ENCODE results near the gene FYB1. TPM values are rescaled to one million over a fixed set of nuclear protein-coding genes. Genes with fewer than 3 reads are reported as not detected.

FYB1 gene
- total and polyA plus RNA-seq, 2 experiments from 2014 or later = 1.1 to 2.4 TPM

DNA sequence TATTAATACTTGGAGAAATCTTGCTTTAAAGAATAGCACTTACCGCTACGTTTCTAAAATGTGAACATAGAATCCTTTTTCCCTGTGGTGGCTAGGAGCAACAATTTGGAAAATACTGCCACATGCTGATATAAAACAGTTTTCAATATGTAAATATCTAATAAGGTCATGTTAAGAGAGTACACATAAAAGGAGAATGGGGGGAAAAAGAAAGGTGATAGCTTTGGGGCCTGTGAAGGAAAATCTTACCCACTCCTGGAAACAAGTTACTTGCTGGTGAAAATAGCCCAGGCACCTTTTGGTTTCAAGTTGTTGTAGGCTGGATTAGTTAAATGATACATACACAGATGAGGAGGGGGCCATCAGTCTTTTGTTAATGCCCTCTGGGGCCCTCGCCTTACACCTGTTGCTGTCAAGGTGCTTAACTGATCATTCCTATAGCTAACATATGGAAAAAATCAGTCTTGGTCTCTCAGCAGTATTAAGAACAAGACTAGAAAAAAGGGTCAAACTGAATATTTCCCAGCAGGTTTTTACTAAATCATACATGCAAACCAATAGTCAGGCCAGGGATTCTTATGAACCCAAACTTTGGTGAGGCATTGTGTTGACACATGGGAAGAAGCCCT lies 24.1 kb downstream of the FYB1 start:
- Histone ChIP-seq H3K9me3 (ENCODE audit: low read depth) (no peaks in the 10 kb centered on the region), H3K27me3 (no peaks in the 10 kb centered on the region), H4K20me1 (ENCODE audit: insufficient read depth, poor library complexity, severe bottlenecking) (no peaks in the 10 kb centered on the region), H3K27ac (no peak overlapping the region), H2AFZ (no peak overlapping the region), H3K79me2 (no peaks in the 10 kb centered on the region), H3K4me3 (no peak overlapping the region), H3K4me2 (no peak overlapping the region), H3K9me2 (replicated peaks; ENCODE audit: insufficient read depth) (no peaks in the 10 kb centered on the region), H3K4me1 (ENCODE audit: insufficient read depth) (peaks cover 5% of the 10 kb centered on the region), H3K36me3 (replicated peaks; ENCODE audit: insufficient read depth, low read depth) (no peaks in the 10 kb centered on the region)
- TF ChIP-seq, protein P1, sequence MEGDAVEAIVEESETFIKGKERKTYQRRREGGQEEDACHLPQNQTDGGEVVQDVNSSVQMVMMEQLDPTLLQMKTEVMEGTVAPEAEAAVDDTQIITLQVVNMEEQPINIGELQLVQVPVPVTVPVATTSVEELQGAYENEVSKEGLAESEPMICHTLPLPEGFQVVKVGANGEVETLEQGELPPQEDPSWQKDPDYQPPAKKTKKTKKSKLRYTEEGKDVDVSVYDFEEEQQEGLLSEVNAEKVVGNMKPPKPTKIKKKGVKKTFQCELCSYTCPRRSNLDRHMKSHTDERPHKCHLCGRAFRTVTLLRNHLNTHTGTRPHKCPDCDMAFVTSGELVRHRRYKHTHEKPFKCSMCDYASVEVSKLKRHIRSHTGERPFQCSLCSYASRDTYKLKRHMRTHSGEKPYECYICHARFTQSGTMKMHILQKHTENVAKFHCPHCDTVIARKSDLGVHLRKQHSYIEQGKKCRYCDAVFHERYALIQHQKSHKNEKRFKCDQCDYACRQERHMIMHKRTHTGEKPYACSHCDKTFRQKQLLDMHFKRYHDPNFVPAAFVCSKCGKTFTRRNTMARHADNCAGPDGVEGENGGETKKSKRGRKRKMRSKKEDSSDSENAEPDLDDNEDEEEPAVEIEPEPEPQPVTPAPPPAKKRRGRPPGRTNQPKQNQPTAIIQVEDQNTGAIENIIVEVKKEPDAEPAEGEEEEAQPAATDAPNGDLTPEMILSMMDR (IDR thresholded peaks at IDR 0.05; ENCODE audit: poor library complexity) = no peak
- TF ChIP-seq EZH2 (IDR thresholded peaks at IDR 0.05; ENCODE audit: borderline replicate concordance) = no peak
- no peak for DNase-seq (ENCODE audit: low spot score)
- whole genome bisulfite sequencing (ENCODE audit: low lambda C conversion rate, missing lambda C conversion rate) = 88% methylated on average over 3 of the region's 3 CpGs

DNA sequence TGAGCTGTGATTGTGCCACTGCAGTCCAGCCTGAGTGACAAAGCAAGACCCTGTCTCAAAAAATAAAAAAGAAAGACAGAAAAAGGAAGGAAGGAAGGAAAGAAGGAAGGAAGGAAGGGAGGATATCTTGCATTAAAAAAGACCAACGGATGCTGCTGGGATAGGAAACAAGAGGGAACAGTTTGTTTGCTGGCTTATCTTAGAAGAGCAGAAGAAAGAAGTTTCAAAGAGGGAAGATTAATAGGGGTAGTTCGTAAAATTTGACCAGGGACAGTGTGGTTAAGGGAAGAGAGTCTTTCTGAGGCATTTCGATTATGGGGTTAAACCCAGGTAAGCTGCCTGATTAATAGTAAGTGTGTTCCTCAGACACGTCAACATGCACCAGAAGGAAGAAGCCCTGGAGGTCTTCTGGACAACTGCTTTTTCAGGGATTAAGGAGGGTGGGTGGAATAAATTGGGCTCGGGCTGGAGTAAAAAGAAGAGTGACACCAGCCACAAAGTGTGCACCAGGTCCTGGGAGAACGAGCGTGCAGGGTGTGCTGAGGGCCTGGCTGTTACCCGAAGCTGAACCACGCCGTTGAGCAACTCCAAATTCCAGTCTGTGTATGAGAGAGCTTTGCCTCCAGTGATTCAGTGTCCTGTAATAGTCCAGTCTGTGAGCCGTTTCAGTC lies 24.8 kb downstream of the FYB1 start:
- H3K79me2 ChIP-seq = no peaks in the 10 kb centered on the region
- no peak overlapping the region for H3K4me3 ChIP-seq
- no peak overlapping the region for H3K27ac ChIP-seq
- peak; percentile 58 for DNase-seq (ENCODE audit: low spot score)
- no peaks in the 10 kb centered on the region for H3K9me3 ChIP-seq (ENCODE audit: low read depth)
- H3K4me1 ChIP-seq (ENCODE audit: insufficient read depth) = peaks cover 5% of the 10 kb centered on the region
- 57% methylated on average over 11 of the region's 11 CpGs for WGBS (ENCODE audit: low lambda C conversion rate, missing lambda C conversion rate)
- no peaks in the 10 kb centered on the region for H3K9me2 ChIP-seq (replicated peaks; ENCODE audit: insufficient read depth)
- H3K4me2 ChIP-seq = no peak overlapping the region
- no peaks in the 10 kb centered on the region for H3K27me3 ChIP-seq
- TF ChIP-seq EZH2 (IDR thresholded peaks at IDR 0.05; ENCODE audit: borderline replicate concordance) = no peak
- no peak for TF ChIP-seq EZH2phosphoT487 (IDR thresholded peaks at IDR 0.05; ENCODE audit: low read depth, severe bottlenecking, unreplicated experiment)
- TF ChIP-seq, protein P1 (IDR thresholded peaks at IDR 0.05; ENCODE audit: poor library complexity) = no peak
- H3K36me3 ChIP-seq (replicated peaks; ENCODE audit: insufficient read depth, low read depth) = no peaks in the 10 kb centered on the region
- H2AFZ ChIP-seq = no peak overlapping the region
- H4K20me1 ChIP-seq (ENCODE audit: insufficient read depth, poor library complexity, severe bottlenecking) = no peaks in the 10 kb centered on the region

DNA sequence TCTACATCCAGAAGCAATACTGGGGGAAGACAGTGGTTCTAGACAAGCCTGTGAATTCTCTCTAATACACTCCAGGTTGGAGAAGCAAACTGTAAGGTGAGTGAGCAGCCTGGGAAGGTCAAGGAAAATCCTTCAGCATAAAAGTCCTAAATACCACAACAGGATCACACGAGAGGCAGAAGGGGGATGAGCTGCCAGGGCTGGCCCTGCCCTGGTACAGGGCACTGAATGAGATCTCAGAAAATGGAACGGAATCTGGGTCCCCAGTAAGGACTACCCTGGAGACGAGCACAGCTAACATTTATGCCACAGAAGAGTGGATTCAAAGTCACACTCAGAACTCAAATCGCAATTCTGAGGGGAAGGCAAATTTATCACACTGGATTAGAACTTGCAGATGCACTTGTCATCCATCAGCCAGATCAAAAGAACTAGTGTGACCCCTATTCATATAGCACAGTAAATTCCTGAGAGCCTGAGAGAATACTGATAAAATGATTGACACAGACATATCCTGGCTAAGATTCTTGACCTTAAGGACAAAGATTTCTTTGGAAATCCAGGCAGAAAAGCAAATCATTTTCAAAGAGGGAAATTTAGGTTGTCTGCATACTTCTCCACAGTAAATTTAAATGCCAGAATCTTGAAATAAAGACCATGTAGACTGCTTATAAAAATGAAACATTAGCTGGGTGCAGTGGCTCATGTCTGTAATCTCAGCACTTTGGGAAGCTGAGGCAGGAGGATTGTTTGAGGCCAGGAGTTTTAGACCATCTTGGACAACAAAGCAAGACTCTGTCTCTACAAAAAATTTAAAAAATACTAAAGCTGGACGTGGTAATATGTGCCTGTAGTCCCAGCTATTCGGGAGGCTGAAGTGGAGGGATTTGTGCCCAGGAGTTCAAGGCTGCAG lies 25.6 kb downstream of the FYB1 start:
- no peaks in the 10 kb centered on the region for H4K20me1 ChIP-seq (ENCODE audit: insufficient read depth, poor library complexity, severe bottlenecking)
- H3K9me3 ChIP-seq (ENCODE audit: low read depth) = no peaks in the 10 kb centered on the region
- no peak overlapping the region for H2AFZ ChIP-seq
- H3K4me2 ChIP-seq = no peak overlapping the region
- peaks cover 5% of the 10 kb centered on the region for H3K4me1 ChIP-seq (ENCODE audit: insufficient read depth)
- 82% methylated on average over 6 of the region's 6 CpGs for WGBS (ENCODE audit: low lambda C conversion rate, missing lambda C conversion rate)
- H3K4me3 ChIP-seq = no peak overlapping the region
- no peaks in the 10 kb centered on the region for H3K27me3 ChIP-seq
- H3K79me2 ChIP-seq = no peaks in the 10 kb centered on the region
- no peaks in the 10 kb centered on the region for H3K36me3 ChIP-seq (replicated peaks; ENCODE audit: insufficient read depth, low read depth)
- TF ChIP-seq, protein P1 (IDR thresholded peaks at IDR 0.05; ENCODE audit: poor library complexity) = no peak
- no peak overlapping the region for H3K27ac ChIP-seq
- DNase-seq (ENCODE audit: low spot score) = no peak
- no peaks in the 10 kb centered on the region for H3K9me2 ChIP-seq (replicated peaks; ENCODE audit: insufficient read depth)
